Stomach (tissue), 4 donors: ENCODE results near the gene ATP8B2.

Experiments used
- EP300 ChIP-seq: sonication (generic); formaldehyde crosslinking; IDR thresholded peaks from one replicate; pipeline ENCODE4 v1.6.1; 2017; ENCODE audit warnings: antibody characterized with exemption
- POLR2A ChIP-seq, 4 donors: fragments of 450-650 bp; IDR thresholded peaks; one replicate each; pipeline ENCODE4 v1.6.1; 2016; ENCODE audit warnings: antibody characterized with exemption in 4 of 4, control low read depth in 2 of 4, mild to moderate bottlenecking in 1 of 4, moderate library complexity in 1 of 4
- POLR2AphosphoS5 ChIP-seq, 3 donors: sonication (generic); formaldehyde crosslinking; IDR thresholded peaks; one replicate each; pipeline ENCODE4 v1.6.1; 2016; ENCODE audit warnings: antibody characterized with exemption in 3 of 3
- TF ChIP-seq, protein P1 (sequence below), 7 experiments: fragments of 450-650 bp in 4 of 7; fragments of 200-600 bp in 3 of 7; sonication (generic) in 3 of 7; IDR thresholded peaks; one replicate each; pipeline ENCODE4 v1.5.1; 2016 to 2019; ENCODE audit warnings: antibody characterized with exemption in 7 of 7, control low read depth in 2 of 7, mild to moderate bottlenecking in 1 of 7

DNA sequence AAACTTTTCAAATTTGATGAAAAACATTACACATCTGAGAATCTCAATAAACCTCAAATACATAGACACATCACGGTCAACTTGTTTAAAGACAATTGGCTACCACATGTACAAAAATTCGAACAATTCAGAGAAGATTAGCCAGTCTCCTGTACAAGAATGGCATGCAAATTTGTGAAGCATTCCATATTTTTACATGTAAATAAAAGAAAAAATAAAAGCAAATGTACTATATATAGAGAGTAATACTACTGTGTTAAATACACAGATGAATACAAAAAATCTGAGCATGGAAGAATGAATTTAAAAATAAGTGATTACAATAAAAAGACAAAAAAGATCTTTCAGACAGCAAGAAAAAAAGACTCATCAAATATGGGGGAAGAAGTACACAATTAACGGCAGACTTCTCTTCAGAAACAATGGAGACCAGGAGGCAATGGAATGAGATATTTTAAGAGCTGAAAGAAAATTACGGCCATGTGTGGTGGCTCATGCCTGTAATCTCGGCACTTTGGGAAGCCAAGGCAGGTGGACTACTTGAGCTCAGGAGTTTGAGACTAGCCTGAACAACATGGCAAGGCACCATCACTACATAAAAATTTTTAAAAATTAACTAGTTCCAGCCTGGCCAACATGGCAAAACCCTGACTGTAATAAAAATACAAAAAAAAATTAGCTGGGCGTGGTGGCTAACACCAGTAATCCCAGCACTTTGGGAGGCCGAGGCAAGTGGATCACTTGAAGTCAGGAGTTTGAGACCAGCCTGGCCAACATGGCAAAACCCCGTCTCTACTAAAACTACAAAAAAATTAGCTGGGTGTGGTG, 29.7 kb upstream of the ATP8B2 start:
- no peak for TF ChIP-seq POLR2AphosphoS5 (IDR thresholded peaks at IDR 0.05)
- TF ChIP-seq, protein P1, sequence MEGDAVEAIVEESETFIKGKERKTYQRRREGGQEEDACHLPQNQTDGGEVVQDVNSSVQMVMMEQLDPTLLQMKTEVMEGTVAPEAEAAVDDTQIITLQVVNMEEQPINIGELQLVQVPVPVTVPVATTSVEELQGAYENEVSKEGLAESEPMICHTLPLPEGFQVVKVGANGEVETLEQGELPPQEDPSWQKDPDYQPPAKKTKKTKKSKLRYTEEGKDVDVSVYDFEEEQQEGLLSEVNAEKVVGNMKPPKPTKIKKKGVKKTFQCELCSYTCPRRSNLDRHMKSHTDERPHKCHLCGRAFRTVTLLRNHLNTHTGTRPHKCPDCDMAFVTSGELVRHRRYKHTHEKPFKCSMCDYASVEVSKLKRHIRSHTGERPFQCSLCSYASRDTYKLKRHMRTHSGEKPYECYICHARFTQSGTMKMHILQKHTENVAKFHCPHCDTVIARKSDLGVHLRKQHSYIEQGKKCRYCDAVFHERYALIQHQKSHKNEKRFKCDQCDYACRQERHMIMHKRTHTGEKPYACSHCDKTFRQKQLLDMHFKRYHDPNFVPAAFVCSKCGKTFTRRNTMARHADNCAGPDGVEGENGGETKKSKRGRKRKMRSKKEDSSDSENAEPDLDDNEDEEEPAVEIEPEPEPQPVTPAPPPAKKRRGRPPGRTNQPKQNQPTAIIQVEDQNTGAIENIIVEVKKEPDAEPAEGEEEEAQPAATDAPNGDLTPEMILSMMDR (IDR thresholded peaks at IDR 0.05): no peak
- no peak for TF ChIP-seq POLR2A (IDR thresholded peaks at IDR 0.05)
- no peak for TF ChIP-seq EP300
